HCT116 (cell line): ENCODE results near the gene TFEB. TPM values are rescaled to one million over a fixed set of nuclear protein-coding genes. Genes with fewer than 3 reads are reported as not detected.

Source experiments
- ATAC-seq: fragments of 200-7000 bp; cut with Tn5 transposase; 2 replicates; pipeline ENCODE4 v1.9.1; 2020; ENCODE audit warnings: mild to moderate bottlenecking, moderate library complexity
- BruUV-seq: library from RNA; stranded (reverse); fragments of 400-500 nt; replicated peaks from 2 replicates; lab custom pipeline; 2021; lab: Mats Ljungman, UMichigan
- CTCF ChIA-PET: fragments of 300-600 bp; sonication (Branson Sonifier 250); formaldehyde crosslinking; loops from one replicate; lab custom pipeline; 2021; ENCODE audit warnings: antibody characterized with exemption; lab: Charles Lee
- POLR2A ChIA-PET: fragments of 300-600, 350-600 bp; sonication (Branson Sonifier 250); formaldehyde crosslinking; loops from one replicate; lab custom pipeline; 2021; ENCODE audit warnings: antibody characterized with exemption; lab: Charles Lee
- RAD21 ChIA-PET, 2 experiments: fragments of 300-600 bp; sonication (Branson Sonifier 250); formaldehyde crosslinking; loops; one replicate each; lab custom pipeline; 2023; ENCODE audit warnings: low total read pairs in 2 of 2; ENCODE audit not compliant: uncharacterized antibody in 2 of 2, unreplicated experiment in 2 of 2, low non-redundant PET in 1 of 2; lab: Charles Lee
- DNase-seq: peaks from one replicate; pipeline ENCODE4 v3.0.0-alpha.2; 2010; ENCODE audit warnings: low read depth, low spot score
- H2AFZ ChIP-seq: fragments of 200-600 bp; shearing (Covaris generic), sonication (generic); 2 replicates; pipeline ENCODE4 v1.6.1; 2017; ENCODE audit warnings: low read depth, mixed run types, mixed read lengths, antibody characterized with exemption, low read length; ENCODE audit not compliant: poor library complexity, severe bottlenecking
- H3K27ac ChIP-seq: 2 replicates; pipeline ENCODE4 v1.5.1; 2012; ENCODE audit warnings: low read depth, low read length
- H3K27me3 ChIP-seq: fragments of 200-600 bp; sonication (generic); 2 replicates; pipeline ENCODE4 v1.6.1; 2016; ENCODE audit warnings: mixed run types, low read length, mixed read lengths; ENCODE audit not compliant: insufficient read depth
- H3K36me3 ChIP-seq, 2 experiments: fragments of 200-500 bp in 1 of 2; fragments of 200-600 bp in 1 of 2; sonication (Bioruptor generic) in 1 of 2; sonication (generic) in 1 of 2; 2 replicates each; pipeline versions ENCODE4 v1.5.1 to v1.6.1; 2014 to 2016; ENCODE audit warnings: low read length in 2 of 2, inconsistent platforms in 1 of 2, mixed read lengths in 1 of 2, mixed run types in 1 of 2; ENCODE audit not compliant: insufficient read depth in 2 of 2, control insufficient read depth in 1 of 2
- H3K4me1 ChIP-seq, 2 experiments: fragments of 200-600 bp in 1 of 2; sonication (generic) in 1 of 2; 2 replicates each; pipeline versions ENCODE4 v1.5.1 to v1.6.1; 2012 to 2017; ENCODE audit warnings: low read length in 2 of 2, inconsistent platforms in 1 of 2, mild to moderate bottlenecking in 1 of 2, mixed read lengths in 1 of 2, mixed run types in 1 of 2, moderate library complexity in 1 of 2; ENCODE audit not compliant: insufficient read depth in 2 of 2, control insufficient read depth in 1 of 2
- H3K4me2 ChIP-seq: fragments of 200-600 bp; sonication (generic); 2 replicates; pipeline ENCODE4 v1.6.1; 2017; ENCODE audit warnings: mixed run types, low read length, mixed read lengths
- H3K4me3 ChIP-seq, 2 experiments: fragments of 200-600 bp in 1 of 2; sonication (generic) in 1 of 2; replicated peaks in 1 of 2; 2 replicates each; pipeline ENCODE4 v1.5.1; 2011 to 2016; ENCODE audit warnings: low read length in 2 of 2, control low read depth in 1 of 2, low read depth in 1 of 2, mild to moderate bottlenecking in 1 of 2, mixed read lengths in 1 of 2, mixed run types in 1 of 2
- H3K79me2 ChIP-seq: fragments of 200-600 bp; sonication (generic); 2 replicates; pipeline ENCODE4 v1.6.1; 2017; ENCODE audit warnings: mild to moderate bottlenecking, mixed run types, low read length, moderate library complexity, mixed read lengths; ENCODE audit not compliant: insufficient read depth
- H3K9ac ChIP-seq: fragments of 200-600 bp; sonication (generic); 2 replicates; pipeline ENCODE4 v1.6.1; 2016; ENCODE audit warnings: low read length, mixed read lengths
- H3K9me2 ChIP-seq: fragments of 200-600 bp; sonication (generic), shearing (Covaris generic); 2 replicates; pipeline ENCODE4 v1.6.1; 2017; ENCODE audit warnings: mixed run types, mild to moderate bottlenecking, moderate library complexity; ENCODE audit not compliant: insufficient read depth
- H3K9me3 ChIP-seq, 2 experiments: fragments of 200-500 bp in 1 of 2; fragments of 200-600 bp in 1 of 2; sonication (Bioruptor generic) in 1 of 2; sonication (generic) in 1 of 2; 2 replicates each; pipeline ENCODE4 v1.6.1; 2014 to 2017; ENCODE audit warnings: low read length in 2 of 2, mixed read lengths in 2 of 2, inconsistent platforms in 1 of 2, low read depth in 1 of 2, mild to moderate bottlenecking in 1 of 2, mixed run types in 1 of 2, moderate library complexity in 1 of 2; ENCODE audit not compliant: control insufficient read depth in 1 of 2, insufficient read depth in 1 of 2
- H4K20me1 ChIP-seq: fragments of 200-600 bp; sonication (generic), shearing (Covaris generic); 2 replicates; pipeline ENCODE4 v1.6.1; 2017; ENCODE audit warnings: mixed run types, mild to moderate bottlenecking, moderate library complexity; ENCODE audit not compliant: insufficient read depth
- ATF3 ChIP-seq: IDR thresholded peaks from 2 replicates; pipeline ENCODE4 v1.6.1; 2012
- CEBPB ChIP-seq: IDR thresholded peaks from 2 replicates; pipeline ENCODE4 v1.6.1; 2012; ENCODE audit warnings: low read depth
- EGR1 ChIP-seq: IDR thresholded peaks from 2 replicates; pipeline ENCODE4 v1.6.1; 2012; ENCODE audit warnings: low read depth
- ELF1 ChIP-seq: IDR thresholded peaks from 2 replicates; pipeline ENCODE4 v1.6.1; 2012; ENCODE audit warnings: low read depth, borderline replicate concordance
- EZH2 ChIP-seq: fragments of 200-600 bp; sonication (generic); IDR thresholded peaks from 2 replicates; pipeline ENCODE4 v1.6.1; 2017; ENCODE audit warnings: antibody characterized with exemption, mixed run types
- EZH2phosphoT487 ChIP-seq: fragments of 200-600 bp; IDR thresholded peaks from 2 replicates; pipeline ENCODE4 v1.6.1; 2018; ENCODE audit warnings: antibody characterized with exemption, borderline replicate concordance
- FOSL1 ChIP-seq: IDR thresholded peaks from 2 replicates; pipeline ENCODE4 v1.6.1; 2012; ENCODE audit warnings: low read depth
- MAX ChIP-seq: IDR thresholded peaks from 2 replicates; pipeline ENCODE4 v1.6.1; 2012
- POLR2A ChIP-seq: IDR thresholded peaks from 2 replicates; pipeline ENCODE4 v1.7.0; 2011; ENCODE audit warnings: borderline replicate concordance; ENCODE audit not compliant: insufficient read depth, insufficient read length; ENCODE audit errors: extremely low read depth
- POLR2AphosphoS5 ChIP-seq: IDR thresholded peaks from 2 replicates; pipeline ENCODE4 v1.6.1; 2011; ENCODE audit warnings: mild to moderate bottlenecking, low read depth, low read length, moderate library complexity
- SIN3A ChIP-seq: IDR thresholded peaks from 2 replicates; pipeline ENCODE4 v1.6.1; 2012; ENCODE audit warnings: low read depth
- SP1 ChIP-seq: IDR thresholded peaks from 2 replicates; pipeline ENCODE4 v1.6.1; 2012; ENCODE audit warnings: low read depth
- SRF ChIP-seq: IDR thresholded peaks from 2 replicates; pipeline ENCODE4 v1.6.1; 2012; ENCODE audit warnings: low read depth
- TCF7L2 ChIP-seq: IDR thresholded peaks from 2 replicates; pipeline ENCODE4 v1.7.0; 2011; ENCODE audit warnings: borderline replicate concordance, inconsistent platforms; ENCODE audit not compliant: insufficient read depth, insufficient read length; ENCODE audit errors: extremely low read depth
- YY1 ChIP-seq: IDR thresholded peaks from 2 replicates; pipeline ENCODE4 v1.6.1; 2011; ENCODE audit warnings: low read length, low read depth, moderate library complexity, mild to moderate bottlenecking; ENCODE audit not compliant: insufficient replicate concordance; ENCODE audit errors: extremely low read depth
- ZBTB33 ChIP-seq: IDR thresholded peaks from 2 replicates; pipeline ENCODE4 v1.6.1; 2011; ENCODE audit warnings: mild to moderate bottlenecking, low read length, moderate library complexity; ENCODE audit not compliant: insufficient replicate concordance; ENCODE audit errors: extremely low read depth
- intact Hi-C: fragments of 100-400 bp; cut with micrococcal nuclease; formaldehyde crosslinking; loops from 2 replicates; pipeline ENCODE4 v1.10.0; 2022
- total RNA-seq: library from RNA; stranded (reverse); gene quantifications from one replicate; pipeline ENCODE4 v1.2.1, GENCODE V29; 2021; ENCODE audit not compliant: unreplicated experiment

TFEB gene
- total RNA-seq, 1 experiment from 2014 or later: 4.8 TPM

DNA sequence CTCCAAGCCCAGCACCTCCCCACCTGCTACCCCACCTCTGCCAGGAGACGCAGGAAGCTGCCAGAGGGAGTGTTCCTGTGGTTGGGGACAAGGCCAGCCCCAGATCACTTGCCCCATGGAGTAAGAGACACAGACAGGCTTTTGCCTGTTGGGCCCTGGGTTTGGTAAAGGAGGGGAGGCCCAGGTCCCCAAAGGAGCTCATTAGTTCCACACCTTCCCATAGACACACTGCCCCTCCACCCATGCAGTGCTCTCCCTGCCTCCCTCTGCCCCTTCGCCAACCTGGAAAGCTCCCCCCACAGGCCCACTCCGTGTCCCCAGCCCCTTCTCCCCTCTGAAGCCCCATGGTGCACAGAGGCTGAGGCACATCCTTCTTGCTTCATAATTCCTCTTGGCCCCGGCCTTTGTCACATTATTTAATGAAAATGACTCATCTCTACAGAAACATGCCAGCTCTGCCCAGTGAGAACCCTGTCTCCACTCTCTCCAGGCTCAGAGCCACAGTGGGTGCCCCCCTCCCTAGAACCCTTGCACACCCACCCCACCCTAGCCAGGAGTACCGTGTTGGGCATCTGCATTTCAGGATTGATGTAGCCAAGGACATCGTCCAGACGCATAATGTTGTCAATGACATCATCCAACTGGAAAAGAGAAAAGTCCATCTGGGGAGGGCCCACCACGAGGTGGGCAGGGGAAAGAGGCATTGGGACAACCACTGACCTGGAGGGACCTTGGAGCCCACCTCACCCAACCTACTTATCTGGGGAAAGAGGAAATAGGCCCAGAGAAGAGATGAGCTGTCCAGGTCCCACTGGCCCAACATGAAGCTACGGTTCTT is 46.0 kb downstream of the TFEB start:
- no peak overlapping the region for H2AFZ ChIP-seq
- intact Hi-C loops: no loop called here
- TF ChIP-seq POLR2AphosphoS5 (no peak), SIN3A (no peak), ELF1 (no peak), POLR2A (no peak), ZBTB33 (no peak), SRF (no peak), CEBPB (no peak), MAX (no peak), EGR1 (no peak), SP1 (no peak), EZH2 (no peak), YY1 (no peak), EZH2phosphoT487 (no peak), FOSL1 (no peak), TCF7L2 (no peak), ATF3 (no peak)
- no peaks in the 10 kb centered on the region for H3K79me2 ChIP-seq
- no TSS peak for BruUV-seq
- H3K4me1 ChIP-seq: peaks cover 0 to 8% of the 10 kb centered on the region in 2 experiments; a peak in 2 of 4 replicates
- no peak overlapping the region; the same call in 1 of the 2 replicates for H3K4me2 ChIP-seq
- ChIA-PET POLR2A (no interaction called here), RAD21 (no interaction called here), CTCF (interaction anchor here (0.8 to 1.5 kb wide), 3 partner anchors 10 to 87 kb away, joined by 3 to 6 read pairs (median 5); no protein-coding TSS in a partner anchor)
- ATAC-seq (no peak), DNase-seq (no peak)
- H3K4me3 ChIP-seq: no peak overlapping the region
- no peaks in the 10 kb centered on the region for H3K27me3 ChIP-seq
- H3K36me3 ChIP-seq: no peaks in the 10 kb centered on the region
- H3K9me3 ChIP-seq: no peaks in the 10 kb centered on the region
- H3K27ac ChIP-seq: no peak overlapping the region
- no peaks in the 10 kb centered on the region for H3K9me2 ChIP-seq
- no peak overlapping the region for H3K9ac ChIP-seq
- H4K20me1 ChIP-seq: no peaks in the 10 kb centered on the region
